Ishikawa (cell line): ENCODE results near the gene HTT-AS.

Source experiments
- CEBPB ChIP-seq: IDR thresholded peaks from 2 replicates; pipeline ENCODE4 v1.6.1; 2012
- CREB1 ChIP-seq: IDR thresholded peaks from 2 replicates; pipeline ENCODE4 v1.6.1; 2012; ENCODE audit warnings: low read depth
- EGR1 ChIP-seq: IDR thresholded peaks from 2 replicates; pipeline ENCODE4 v1.6.1; 2012
- EP300 ChIP-seq: IDR thresholded peaks from 2 replicates; pipeline ENCODE4 v1.6.1; 2012; ENCODE audit warnings: borderline replicate concordance
- FOXM1 ChIP-seq: IDR thresholded peaks from 2 replicates; pipeline ENCODE4 v1.6.1; 2012; ENCODE audit warnings: low read depth, borderline replicate concordance
- MAX ChIP-seq: IDR thresholded peaks from 2 replicates; pipeline ENCODE4 v1.6.1; 2012
- NFIC ChIP-seq: IDR thresholded peaks from 2 replicates; pipeline ENCODE4 v1.6.1; 2012
- RAD21 ChIP-seq: IDR thresholded peaks from 2 replicates; pipeline ENCODE4 v1.6.1; 2012; ENCODE audit warnings: low read depth
- REST ChIP-seq: IDR thresholded peaks from 2 replicates; pipeline ENCODE4 v1.6.1; 2012; ENCODE audit warnings: low read depth, mild to moderate bottlenecking
- TAF1 ChIP-seq: IDR thresholded peaks from 2 replicates; pipeline ENCODE4 v1.6.1; 2012; ENCODE audit warnings: low read depth, mild to moderate bottlenecking
- TCF12 ChIP-seq: IDR thresholded peaks from 2 replicates; pipeline ENCODE4 v1.6.1; 2012; ENCODE audit warnings: low read depth
- TEAD4 ChIP-seq: IDR thresholded peaks from 2 replicates; pipeline ENCODE4 v1.6.1; 2012
- USF1 ChIP-seq: IDR thresholded peaks from 2 replicates; pipeline ENCODE4 v1.6.1; 2012
- YY1 ChIP-seq: IDR thresholded peaks from 2 replicates; pipeline ENCODE4 v1.6.1; 2012; ENCODE audit warnings: low read depth
- ZBTB7A ChIP-seq: IDR thresholded peaks from 2 replicates; pipeline ENCODE4 v1.6.1; 2012; ENCODE audit warnings: low read depth

HTT-AS gene

GRCh38 chr4:3030566-3031356 is 43.6 kb downstream of the HTT-AS start:
- TF ChIP-seq REST, result no peak
- no peak for TF ChIP-seq RAD21

- TF ChIP-seq FOXM1 (no peak), REST (no peak), EP300 (no peak), TCF12 (no peak), ZBTB7A (no peak), NFIC (no peak), YY1 (no peak), CREB1 (no peak), USF1 (no peak), EGR1 (no peak), RAD21 (no peak), MAX (no peak), TAF1 (no peak), TEAD4 (no peak), CEBPB (no peak)
Measured at GRCh38 chr4:3029464-3029863, 44.9 kb downstream of the HTT-AS start.

GRCh38 chr4:3026540-3026939 is 47.8 kb downstream of the HTT-AS start:
- TF ChIP-seq YY1 (no peak), TAF1 (no peak), ZBTB7A (no peak), MAX (no peak), CREB1 (no peak), FOXM1 (no peak), EP300 (no peak), TEAD4 (no peak), CEBPB (no peak), RAD21 (no peak), USF1 (no peak), EGR1 (no peak), TCF12 (no peak), NFIC (no peak), REST (no peak)

- TF ChIP-seq YY1 (no peak), RAD21 (no peak), CEBPB (no peak), TAF1 (no peak), ZBTB7A (no peak), EP300 (no peak), USF1 (no peak), MAX (no peak)
Measured at GRCh38 chr4:3025881-3026280, 48.5 kb downstream of the HTT-AS start.
